Dermis blood vessel endothelial cell (primary cell): ENCODE data around the gene WDFY2. TPM values are rescaled to one million over a fixed set of nuclear protein-coding genes. Genes with fewer than 3 reads are reported as not detected.
A peak's percentile ranks its signal among the peaks of the same experiment; 100 is the strongest.

ENCODE experiments used
- DNase-seq: peaks from one replicate; pipeline ENCODE4 v3.0.0; 2010
- total RNA-seq: library from RNA; depleted of rRNA; stranded (reverse); fragments of >200 nt; gene quantifications from 2 replicates; pipeline ENCODE4 v1.2.3, GENCODE V29; 2014

Gene WDFY2
- total RNA-seq, 1 donor from 2014 or later, result 4.6 TPM

DNA sequence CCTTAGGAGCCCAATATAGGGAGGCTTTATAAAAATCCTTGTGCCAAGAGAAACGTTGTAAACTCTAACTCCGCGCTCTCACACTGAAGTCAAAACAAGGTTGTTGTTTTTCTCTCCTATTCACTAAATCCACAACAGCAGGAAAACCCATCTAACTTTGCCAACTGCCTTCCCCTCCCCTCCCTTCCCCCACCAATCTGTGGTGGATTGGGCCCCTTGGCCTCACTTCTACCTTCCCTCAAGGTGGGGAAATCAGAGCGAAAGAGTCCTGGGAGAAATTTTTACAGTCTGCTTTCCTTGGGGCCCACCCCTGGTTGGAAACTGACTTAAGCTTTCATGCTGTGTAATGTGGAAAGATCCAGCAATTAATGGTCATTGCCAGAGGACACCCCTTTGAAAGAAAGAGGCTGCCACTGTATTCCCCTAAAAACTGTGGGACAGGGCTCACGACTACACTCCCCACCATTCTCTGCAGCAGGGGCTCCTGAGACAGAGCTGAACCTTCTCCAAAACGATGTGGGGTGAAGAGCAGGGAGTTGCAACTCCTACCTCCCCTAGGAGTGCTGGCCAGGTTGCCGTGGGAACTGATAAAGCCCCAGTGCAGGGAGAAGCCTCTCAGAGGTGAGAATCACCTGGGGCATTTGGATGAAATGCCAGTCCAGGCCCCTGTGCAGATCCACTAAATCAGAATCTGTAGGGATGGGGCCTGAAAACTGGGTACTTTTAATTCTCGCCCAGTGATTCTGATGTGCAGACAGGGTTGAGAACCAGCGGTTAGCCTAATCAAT lies 218.6 kb downstream of the WDFY2 start:
- DNase-seq, result peak; percentile 18

DNA sequence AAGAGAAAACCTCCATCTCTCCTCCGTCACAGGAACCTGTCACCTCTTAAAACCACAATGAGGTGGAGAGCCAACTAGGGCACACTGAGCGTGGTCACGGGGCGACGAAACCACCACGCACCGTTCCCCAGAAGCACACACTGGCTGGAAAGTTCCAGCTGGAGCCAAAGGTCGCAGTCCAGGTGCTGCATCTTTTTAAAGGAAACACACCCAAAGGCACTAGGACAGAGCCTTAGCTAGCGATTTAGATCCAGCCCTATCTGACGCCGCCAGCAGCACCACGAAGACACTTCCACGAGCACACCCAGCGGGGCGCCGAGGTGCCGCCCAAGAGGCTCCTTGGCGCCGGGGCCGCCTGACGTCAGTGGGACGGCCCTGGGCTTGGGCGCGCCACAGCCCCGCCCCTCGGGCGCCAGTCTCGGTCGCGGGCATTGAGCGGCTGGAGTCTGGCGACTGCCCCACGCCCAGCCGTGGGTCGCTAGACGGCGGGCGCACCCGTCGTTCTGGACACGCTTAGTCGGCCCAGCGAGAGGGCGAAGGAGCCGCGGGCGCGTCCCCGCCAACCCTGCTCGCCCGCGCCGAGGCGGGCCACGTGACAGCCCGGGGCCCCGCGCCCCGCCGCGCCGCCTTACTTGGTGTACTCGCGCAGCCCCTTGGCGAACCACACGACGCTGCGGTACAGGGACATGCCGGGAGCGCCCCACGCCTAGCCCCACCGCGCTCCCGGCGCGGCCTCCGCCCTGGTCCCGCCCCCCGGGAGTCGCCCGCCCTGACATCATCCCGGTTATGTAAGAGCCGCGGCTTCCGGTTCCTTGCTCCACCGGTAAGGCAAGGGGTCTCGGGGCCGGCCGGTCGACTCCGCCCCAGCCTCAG lies 219.4 kb downstream of the WDFY2 start, which contains the start of gene DHRS12:
Gene DHRS12 (minus strand): TSS at position 742 of the 873 bp plus-strand sequence. CDS start 4,504 bp downstream, outside the sequence.
- peak; percentile 85 for DNase-seq

- peak; percentile 38 for DNase-seq
Measured at GRCh38 chr13:51804295-51805172, 220.3 kb downstream of the WDFY2 start.

DNA sequence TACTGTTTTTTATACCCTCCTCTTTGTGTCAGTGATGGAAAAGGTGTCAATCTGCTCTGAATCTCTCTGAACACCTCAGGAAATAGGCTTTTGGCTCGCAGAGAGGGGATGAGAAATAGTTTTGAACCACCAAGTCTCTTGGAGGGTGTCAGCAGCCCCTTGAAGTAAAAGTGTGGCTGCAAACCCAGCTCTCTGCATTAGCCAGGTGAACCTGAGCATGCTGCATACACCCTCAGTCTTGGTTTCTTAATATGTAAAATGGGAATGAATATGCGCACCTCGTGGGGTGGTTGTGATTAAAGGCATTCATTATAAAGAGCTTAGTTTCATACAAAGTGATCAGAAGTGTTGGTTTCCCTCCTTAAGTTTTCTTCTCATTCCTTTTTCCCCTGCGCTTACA lies 221.1 kb downstream of the WDFY2 start:
- no peak for DNase-seq

GRCh38 chr13:51805925-51806324 lies 221.7 kb downstream of the WDFY2 start:
- DNase-seq, result no peak

GRCh38 chr13:51806566-51806965 lies 222.3 kb downstream of the WDFY2 start:
- peak; percentile 72 for DNase-seq

DNA sequence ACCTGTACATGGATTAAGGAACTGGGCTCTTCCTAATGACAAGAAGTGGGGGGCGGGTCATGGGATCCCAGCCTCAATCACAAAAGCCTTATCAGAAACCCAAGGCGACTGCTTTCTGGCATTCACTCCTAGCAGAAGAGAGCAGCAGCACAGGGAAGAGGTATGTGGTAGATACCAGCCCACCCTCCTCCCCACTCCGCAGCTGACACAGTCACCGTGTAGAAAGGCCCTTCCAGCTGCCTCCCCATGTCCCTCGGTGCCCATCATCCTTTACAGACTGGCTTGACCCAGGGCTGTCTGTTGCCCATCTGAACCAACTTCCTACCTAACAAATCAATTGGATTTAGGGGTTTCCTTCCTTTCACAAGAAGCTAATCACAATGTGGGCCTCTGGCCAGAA lies 222.8 kb downstream of the WDFY2 start:
- no peak for DNase-seq

DNA sequence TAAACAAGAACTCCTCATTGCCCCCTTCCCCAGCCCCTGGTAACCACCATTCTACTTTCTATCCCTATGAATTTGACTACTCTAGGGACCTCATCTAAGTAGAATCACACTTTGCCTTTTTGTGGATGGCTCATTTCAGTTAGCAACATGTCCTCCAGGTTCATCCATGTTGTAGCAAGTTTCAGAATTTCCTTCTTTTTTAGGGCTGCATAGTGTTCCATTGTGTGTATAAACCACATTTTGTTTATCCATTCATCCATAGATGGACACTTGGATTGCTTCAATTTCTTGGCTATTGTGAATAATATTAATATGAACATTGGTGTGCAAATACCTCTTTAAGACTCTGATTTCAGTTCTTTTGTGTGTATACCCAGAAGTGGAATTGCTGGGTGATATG lies 224.5 kb downstream of the WDFY2 start:
- no peak for DNase-seq

DNA sequence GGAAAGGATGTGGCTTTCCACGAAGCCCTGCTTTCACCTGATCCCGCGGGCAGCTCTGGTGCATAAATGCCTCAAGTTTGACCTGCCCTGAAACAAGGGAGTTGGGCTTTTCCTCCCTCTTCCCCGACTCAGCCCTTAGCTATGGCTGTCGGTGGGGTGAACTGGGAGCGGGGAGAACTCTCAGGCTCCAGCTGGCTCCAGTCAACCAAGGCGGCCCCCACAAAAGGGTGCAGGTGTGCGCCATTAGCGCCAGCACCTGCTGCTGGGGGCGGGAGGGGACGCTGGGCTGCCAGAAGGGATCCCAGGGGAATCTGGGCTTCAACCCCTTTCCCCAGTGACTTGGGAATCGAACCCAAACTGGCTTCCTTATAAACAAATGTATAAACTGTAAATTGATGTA lies 226.8 kb downstream of the WDFY2 start:
- no peak for DNase-seq

GRCh38 chr13:51811920-51812451 lies 227.7 kb downstream of the WDFY2 start:
- peak; percentile 15 for DNase-seq

- DNase-seq, result no peak
Measured at GRCh38 chr13:51814071-51814470, 229.8 kb downstream of the WDFY2 start.

- peak; percentile 77 for DNase-seq
Measured at GRCh38 chr13:51814825-51815650, 230.8 kb downstream of the WDFY2 start.

- no peak for DNase-seq
Measured at GRCh38 chr13:51815848-51816247, 231.6 kb downstream of the WDFY2 start.

DNA sequence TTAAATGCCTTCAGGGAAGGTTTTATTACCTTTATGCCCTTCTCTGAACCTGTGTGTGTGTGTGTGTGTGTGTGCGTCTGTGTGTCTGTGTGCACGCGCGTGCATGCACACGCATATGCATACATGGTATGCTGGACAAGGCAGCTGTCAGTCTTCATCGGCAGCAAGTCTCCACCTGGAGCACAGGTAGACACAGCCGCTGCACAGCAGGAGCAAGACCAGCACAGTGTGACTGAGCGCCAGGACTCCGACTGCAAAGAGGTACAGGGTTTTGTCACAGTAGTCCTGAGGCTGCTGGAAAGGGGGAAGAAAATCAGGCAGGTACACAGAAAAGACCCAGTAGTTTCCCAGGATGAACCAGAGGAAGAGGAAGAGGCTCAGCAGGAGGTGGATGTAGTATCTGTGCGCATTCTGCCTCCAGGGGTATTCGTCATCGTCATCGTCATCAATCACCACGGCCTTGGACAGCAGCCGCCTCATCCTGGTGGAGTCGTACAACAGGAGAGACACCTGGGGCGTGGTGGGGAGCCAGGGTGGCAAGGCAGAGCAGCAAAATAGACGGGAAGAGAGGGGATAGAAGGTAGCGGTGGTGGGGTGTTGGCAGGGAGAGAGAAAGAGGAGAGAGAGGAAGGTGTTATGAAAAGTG lies 232.5 kb downstream of the WDFY2 start:
- no peak for DNase-seq

Other genes starting within 250 kb of the WDFY2 start
- 0.09 TPM in 1 of 2 replicates, not detected in the other for gene SERPINE3, start 244.8 kb upstream of the WDFY2 start, total RNA-seq
- gene INTS6, start 131.4 kb upstream of the WDFY2 start, total RNA-seq, result 51.2 and 52.1 TPM in 2 replicates
- gene DHRS12, start 219.7 kb downstream of the WDFY2 start, total RNA-seq, result 5.0 and 7.1 TPM in 2 replicates